ENCODE measurements around the gene KCNK7.

Gene KCNK7

DNA sequence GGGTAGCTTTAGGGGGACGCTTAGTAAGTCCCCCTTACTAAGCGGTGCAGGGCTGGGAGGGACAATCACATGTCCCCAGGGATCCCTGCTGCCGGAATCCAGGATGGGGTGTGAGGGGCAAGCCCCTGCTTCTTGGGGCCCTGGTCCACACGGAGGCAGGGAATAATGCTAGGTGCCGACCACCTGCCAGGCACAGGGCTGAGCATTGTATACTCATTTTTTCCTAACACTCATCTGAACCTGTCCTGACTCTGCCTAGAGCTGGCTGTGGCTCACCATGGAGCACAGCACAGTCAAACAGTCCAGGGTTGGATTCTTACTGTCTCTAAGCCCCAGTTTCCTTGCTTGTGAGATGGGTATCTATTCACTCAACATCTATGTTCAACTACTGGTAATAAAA is 36.1 kb downstream of the KCNK7 start:
- no peak overlapping the region for H3K4me2 ChIP-seq
- TF ChIP-seq, protein P1, sequence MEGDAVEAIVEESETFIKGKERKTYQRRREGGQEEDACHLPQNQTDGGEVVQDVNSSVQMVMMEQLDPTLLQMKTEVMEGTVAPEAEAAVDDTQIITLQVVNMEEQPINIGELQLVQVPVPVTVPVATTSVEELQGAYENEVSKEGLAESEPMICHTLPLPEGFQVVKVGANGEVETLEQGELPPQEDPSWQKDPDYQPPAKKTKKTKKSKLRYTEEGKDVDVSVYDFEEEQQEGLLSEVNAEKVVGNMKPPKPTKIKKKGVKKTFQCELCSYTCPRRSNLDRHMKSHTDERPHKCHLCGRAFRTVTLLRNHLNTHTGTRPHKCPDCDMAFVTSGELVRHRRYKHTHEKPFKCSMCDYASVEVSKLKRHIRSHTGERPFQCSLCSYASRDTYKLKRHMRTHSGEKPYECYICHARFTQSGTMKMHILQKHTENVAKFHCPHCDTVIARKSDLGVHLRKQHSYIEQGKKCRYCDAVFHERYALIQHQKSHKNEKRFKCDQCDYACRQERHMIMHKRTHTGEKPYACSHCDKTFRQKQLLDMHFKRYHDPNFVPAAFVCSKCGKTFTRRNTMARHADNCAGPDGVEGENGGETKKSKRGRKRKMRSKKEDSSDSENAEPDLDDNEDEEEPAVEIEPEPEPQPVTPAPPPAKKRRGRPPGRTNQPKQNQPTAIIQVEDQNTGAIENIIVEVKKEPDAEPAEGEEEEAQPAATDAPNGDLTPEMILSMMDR (conservative IDR thresholded peaks at IDR 0.05; ENCODE audit: low read depth, low read length): no peak
- H4K20me1 ChIP-seq (ENCODE audit: insufficient read depth): no peaks in the 10 kb centered on the region
- H3K4me1 ChIP-seq (ENCODE audit: low read depth, poor library complexity, severe bottlenecking): peaks cover 43% of the 10 kb centered on the region
- no peak overlapping the region for H3K4me3 ChIP-seq (IDR thresholded peaks at IDR 0.05; ENCODE audit: insufficient read depth, low read depth, low read length)
- H2AFZ ChIP-seq (ENCODE audit: low read depth): no peak overlapping the region
- no peak overlapping the region for H3K9ac ChIP-seq
- no peak overlapping the region for H3K27ac ChIP-seq
- H3K27me3 ChIP-seq (ENCODE audit: insufficient read depth, low read depth): no peaks in the 10 kb centered on the region
- no peaks in the 10 kb centered on the region for H3K36me3 ChIP-seq (ENCODE audit: insufficient read depth)
- no peaks in the 10 kb centered on the region for H3K79me2 ChIP-seq (ENCODE audit: insufficient read depth, low read depth)

DNA sequence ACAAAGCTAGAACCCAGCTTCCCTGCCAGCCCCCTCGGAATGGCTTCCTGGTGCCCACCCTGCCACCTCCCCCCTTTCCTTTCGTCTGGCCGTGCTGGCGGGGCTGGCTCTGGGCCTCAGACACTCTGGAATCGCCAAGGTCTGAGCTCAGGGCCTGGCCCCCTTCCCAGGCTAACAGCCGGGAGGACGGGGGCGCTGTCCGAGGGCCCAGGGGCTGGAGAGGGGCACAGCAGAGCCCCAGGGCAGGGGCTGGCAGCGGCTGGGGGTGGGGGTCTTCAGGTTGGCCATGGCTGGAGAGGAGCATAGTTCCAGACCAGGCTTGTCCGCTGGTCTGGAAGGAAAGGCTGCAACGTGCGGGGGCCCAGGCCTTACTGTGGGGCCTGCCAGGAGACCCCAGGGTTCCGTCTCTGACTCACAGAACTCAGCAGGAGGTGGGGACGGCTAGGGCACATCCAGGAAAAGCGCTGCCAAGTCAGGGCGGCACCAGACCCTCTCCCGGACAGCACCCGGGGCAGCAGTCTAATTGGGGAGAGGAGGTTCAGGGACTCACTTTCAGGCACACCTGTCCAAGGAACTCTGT is 36.6 kb downstream of the KCNK7 start:
- TF ChIP-seq, protein P1 (conservative IDR thresholded peaks at IDR 0.05; ENCODE audit: low read depth, low read length): no peak
- no peaks in the 10 kb centered on the region for H3K27me3 ChIP-seq (ENCODE audit: insufficient read depth, low read depth)
- peak overlapping the region; percentile 63 for H3K4me2 ChIP-seq
- H2AFZ ChIP-seq (ENCODE audit: low read depth): peak overlapping the region; percentile 59
- peak overlapping the region; percentile 52; the same call in 1 of the 2 replicates for H3K9ac ChIP-seq
- H3K27ac ChIP-seq: no peak overlapping the region
- H3K36me3 ChIP-seq (ENCODE audit: insufficient read depth): no peaks in the 10 kb centered on the region
- H4K20me1 ChIP-seq (ENCODE audit: insufficient read depth): no peaks in the 10 kb centered on the region
- H3K4me1 ChIP-seq (ENCODE audit: low read depth, poor library complexity, severe bottlenecking): peaks cover 48% of the 10 kb centered on the region
- no peaks in the 10 kb centered on the region for H3K79me2 ChIP-seq (ENCODE audit: insufficient read depth, low read depth)
- no peak overlapping the region for H3K4me3 ChIP-seq (IDR thresholded peaks at IDR 0.05; ENCODE audit: insufficient read depth, low read depth, low read length)

DNA sequence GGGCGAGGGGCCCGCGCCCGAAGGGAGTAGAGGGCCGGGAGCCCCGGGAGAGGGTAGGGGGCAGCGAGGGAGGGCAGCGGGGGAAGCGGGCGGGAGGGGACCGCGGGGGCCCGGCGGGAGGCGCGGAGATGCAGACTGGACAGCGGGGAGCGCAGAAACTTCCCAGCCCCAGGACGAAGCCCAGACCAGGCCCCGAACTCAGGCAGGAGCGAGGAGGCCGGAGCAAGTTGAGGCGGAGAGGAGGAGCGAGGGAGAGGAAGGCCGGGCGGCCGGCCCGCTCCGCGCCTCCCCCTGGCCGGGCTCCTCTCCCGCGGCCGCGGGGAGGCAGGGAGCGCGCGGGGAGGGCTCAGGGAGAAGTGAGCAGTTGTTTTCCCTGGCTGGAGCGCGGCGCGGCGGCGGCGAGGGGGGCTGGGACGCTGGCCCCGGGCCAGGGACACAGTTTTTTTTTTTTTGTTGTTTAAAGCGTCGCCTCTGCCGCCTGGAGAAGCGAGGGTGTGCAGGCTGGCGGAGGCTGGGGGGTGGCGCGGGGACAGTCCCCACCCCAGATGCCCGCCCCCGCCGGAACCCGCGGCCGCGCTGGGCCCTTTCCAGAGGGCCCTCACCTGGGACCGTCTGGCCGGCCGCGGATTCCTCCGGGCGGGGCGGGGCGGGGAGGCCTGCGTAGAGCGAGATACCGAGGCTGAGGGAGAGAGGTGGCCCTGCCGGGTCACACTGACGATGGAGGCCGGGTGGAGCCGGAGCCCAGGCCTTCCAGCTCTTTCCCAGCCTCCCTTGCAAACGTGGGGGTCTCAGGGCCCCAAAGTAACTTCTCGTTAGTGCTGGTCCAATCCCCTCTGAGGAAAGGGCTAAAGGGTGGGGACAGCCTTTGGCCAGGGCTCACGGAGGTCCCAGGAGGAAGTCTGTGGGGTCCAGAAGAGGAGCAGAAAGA is 37.3 kb downstream of the KCNK7 start, which contains the start of gene LTBP3:
TSS of gene LTBP3 (minus strand) at position 358 of the 928 bp plus-strand sequence. CDS start 400 bp downstream, outside the sequence.
- Histone ChIP-seq H3K4me1 (ENCODE audit: low read depth, poor library complexity, severe bottlenecking) (peaks cover 54% of the 10 kb centered on the region), H3K36me3 (ENCODE audit: insufficient read depth) (no peaks in the 10 kb centered on the region), H3K4me2 (peak within 1 kb of the TSS; percentile 63), H2AFZ (ENCODE audit: low read depth) (peak within 1 kb of the TSS; percentile 59), H3K79me2 (ENCODE audit: insufficient read depth, low read depth) (no peaks in the 10 kb centered on the region), H3K9ac (peak within 1 kb of the TSS; percentile 52; the same call in 1 of the 2 replicates), H3K27me3 (ENCODE audit: insufficient read depth, low read depth) (no peaks in the 10 kb centered on the region), H3K27ac (no peak within 1 kb of the TSS), H3K4me3 (IDR thresholded peaks at IDR 0.05; ENCODE audit: insufficient read depth, low read depth, low read length) (no peak within 1 kb of the TSS), H4K20me1 (ENCODE audit: insufficient read depth) (no peaks in the 10 kb centered on the region)
- TF ChIP-seq, protein P1 (conservative IDR thresholded peaks at IDR 0.05; ENCODE audit: low read depth, low read length): no peak

DNA sequence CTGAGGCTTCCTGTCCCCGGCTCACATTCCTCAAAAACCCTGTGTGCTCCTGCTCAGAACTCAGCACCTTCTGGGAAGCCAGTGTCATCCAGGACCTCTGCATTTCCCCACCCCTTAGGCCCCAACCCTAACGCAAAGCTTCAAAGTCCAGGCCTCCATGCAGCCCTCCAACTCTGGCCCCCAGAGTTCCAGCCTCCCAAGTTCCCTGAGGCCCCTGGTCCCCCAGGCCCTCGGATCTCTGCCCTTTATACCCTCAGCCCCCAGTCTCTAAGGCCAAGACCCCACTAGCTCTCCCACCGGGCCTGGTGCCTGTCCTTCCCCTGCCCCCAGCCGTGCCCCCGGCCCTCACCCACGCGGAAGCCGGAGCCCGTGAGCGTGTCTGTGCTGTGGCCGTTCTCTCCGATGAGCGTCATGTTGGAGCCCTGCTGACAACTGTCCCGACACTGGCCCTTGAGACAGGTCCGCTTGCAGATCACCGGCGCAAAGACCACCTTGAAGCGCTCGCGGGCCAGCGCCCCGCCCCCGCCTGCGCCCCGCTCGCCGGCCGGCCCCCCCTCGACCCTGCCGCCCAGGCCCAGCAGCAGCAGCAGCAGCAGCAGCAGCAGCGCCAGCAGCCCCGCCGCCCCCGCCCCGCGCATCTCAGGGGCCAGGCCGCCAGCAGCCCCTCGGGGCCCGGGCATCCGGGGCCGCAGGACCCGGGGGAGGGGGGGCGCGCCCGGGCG is 38.2 kb downstream of the KCNK7 start:
- no peaks in the 10 kb centered on the region for H3K27me3 ChIP-seq (ENCODE audit: insufficient read depth, low read depth)
- H3K4me1 ChIP-seq (ENCODE audit: low read depth, poor library complexity, severe bottlenecking): peaks cover 60% of the 10 kb centered on the region
- no peak overlapping the region for H3K27ac ChIP-seq

More for the DNA sequence above, 38.2 kb downstream of the KCNK7 start:
- Histone ChIP-seq H3K4me2 (no peak overlapping the region), H3K9ac (no peak overlapping the region), H4K20me1 (ENCODE audit: insufficient read depth) (no peaks in the 10 kb centered on the region), H3K4me3 (IDR thresholded peaks at IDR 0.05; ENCODE audit: insufficient read depth, low read depth, low read length) (no peak overlapping the region), H3K79me2 (ENCODE audit: insufficient read depth, low read depth) (no peaks in the 10 kb centered on the region), H2AFZ (ENCODE audit: low read depth) (no peak overlapping the region), H3K36me3 (ENCODE audit: insufficient read depth) (no peaks in the 10 kb centered on the region)
- TF ChIP-seq, protein P1 (conservative IDR thresholded peaks at IDR 0.05; ENCODE audit: low read depth, low read length): no peak
